ENCODE results near the gene ANG. TPM values are rescaled to one million over a fixed set of nuclear protein-coding genes. Genes with fewer than 3 reads are reported as not detected.
A peak's percentile ranks its signal among the peaks of the same experiment; 100 is the strongest.

The ANG gene
- total RNA-seq, 1 donor from 2014 or later, result 29.3 TPM

- Histone ChIP-seq H3K4me3 (peak overlapping the region; percentile 81), H3K27ac (no peak overlapping the region), H3K36me3 (peaks cover 4% of the 10 kb centered on the region), H3K9me3 (no peaks in the 10 kb centered on the region), H3K27me3 (ENCODE audit: low read depth) (no peaks in the 10 kb centered on the region), H3K4me1 (peaks cover 34% of the 10 kb centered on the region)
- no peak for DNase-seq
- ATAC-seq, result no peak
- no peak for TF ChIP-seq CTCF (IDR thresholded peaks at IDR 0.05)
- intact Hi-C loops (cut with DNase I), result no loop called here
Observed at GRCh38 chr14:20687362-20688166, 1.0 kb upstream of the ANG start.

- DNase-seq, result no peak
Observed at GRCh38 chr14:20690848-20691640, 2.5 kb downstream of the ANG start.

GRCh38 chr14:20692116-20692751, 3.7 kb downstream of the ANG start:
- Histone ChIP-seq H3K27ac (no peak overlapping the region), H3K9me3 (no peaks in the 10 kb centered on the region), H3K36me3 (peaks cover 28% of the 10 kb centered on the region), H3K27me3 (ENCODE audit: low read depth) (no peaks in the 10 kb centered on the region), H3K4me3 (no peak overlapping the region), H3K4me1 (peaks cover 13% of the 10 kb centered on the region)
- no peak for TF ChIP-seq CTCF (IDR thresholded peaks at IDR 0.05)
- ATAC-seq (no peak), DNase-seq (no peak)
- intact Hi-C loops (cut with DNase I), result no loop called here

More at GRCh38 chr14:20690848-20691640, 2.5 kb downstream of the ANG start:
- Histone ChIP-seq H3K4me3 (no peak overlapping the region), H3K27ac (no peak overlapping the region), H3K36me3 (peaks cover 28% of the 10 kb centered on the region), H3K9me3 (no peaks in the 10 kb centered on the region), H3K27me3 (ENCODE audit: low read depth) (no peaks in the 10 kb centered on the region), H3K4me1 (peaks cover 25% of the 10 kb centered on the region)
- intact Hi-C loops (cut with DNase I), result no loop called here
- TF ChIP-seq CTCF (IDR thresholded peaks at IDR 0.05), result peak; percentile 86
- ATAC-seq, result peak; percentile 91

- Histone ChIP-seq H3K4me1 (peaks cover 10% of the 10 kb centered on the region), H3K9me3 (no peaks in the 10 kb centered on the region), H3K27ac (no peak overlapping the region), H3K4me3 (no peak overlapping the region), H3K27me3 (ENCODE audit: low read depth) (no peaks in the 10 kb centered on the region), H3K36me3 (peaks cover 31% of the 10 kb centered on the region)
- ATAC-seq (no peak), DNase-seq (no peak)
- TF ChIP-seq CTCF (IDR thresholded peaks at IDR 0.05), result no peak
- intact Hi-C loops (cut with DNase I), result loop anchor here (5.0 kb wide), 1 partner anchor 156 kb away; no protein-coding TSS in a partner anchor
Observed at GRCh38 chr14:20696764-20697163, 8.2 kb downstream of the ANG start.

GRCh38 chr14:20697273-20698017, 8.9 kb downstream of the ANG start:
- TF ChIP-seq CTCF (IDR thresholded peaks at IDR 0.05), result peak; percentile 80
- H3K27ac ChIP-seq, result no peak overlapping the region
- no peak overlapping the region for H3K4me3 ChIP-seq
- H3K36me3 ChIP-seq, result peaks cover 31% of the 10 kb centered on the region
- intact Hi-C loops (cut with DNase I), result loop anchor here (5.0 kb wide), 1 partner anchor 155 kb away; no protein-coding TSS in a partner anchor
- H3K4me1 ChIP-seq, result peaks cover 10% of the 10 kb centered on the region
- no peaks in the 10 kb centered on the region for H3K27me3 ChIP-seq (ENCODE audit: low read depth)
- peak; percentile 86 to 92 for ATAC-seq
- DNase-seq, result peak; percentile 61
- H3K9me3 ChIP-seq, result no peaks in the 10 kb centered on the region
